Transverse colon (tissue), 4 donors: ENCODE data around the gene TXNIP. TPM values are rescaled to one million over a fixed set of nuclear protein-coding genes. Genes with fewer than 3 reads are reported as not detected.

Experiments
- DNase-seq: peaks from one replicate; pipeline ENCODE4 v3.0.0-alpha.2; 2019
- H3K27ac ChIP-seq, 4 donors: fragments of 200-600 bp; sonication (generic); 2 replicates each; pipeline ENCODE4 v1.5.1; 2016 to 2018; ENCODE audit warnings: inconsistent platforms in 4 of 4
- H3K27me3 ChIP-seq: fragments of 200-600 bp; sonication (generic); 2 replicates; pipeline ENCODE4 v1.5.1; 2017; ENCODE audit warnings: inconsistent platforms
- H3K36me3 ChIP-seq, 4 donors: fragments of 200-600 bp; sonication (generic); 2 replicates each; pipeline ENCODE4 v1.5.1; 2017 to 2019; ENCODE audit warnings: inconsistent platforms in 4 of 4
- H3K4me1 ChIP-seq, 4 donors: fragments of 200-600 bp; sonication (generic); 2 replicates each; pipeline ENCODE4 v1.5.1; 2017 to 2020; ENCODE audit warnings: inconsistent platforms in 4 of 4
- H3K4me3 ChIP-seq, 4 donors: fragments of 200-600 bp; sonication (generic); 1 replicate in 1 of 4; 2 replicates in 3 of 4; pipeline versions ENCODE4 v1.5.1 to v1.6.1; 2017 to 2019; ENCODE audit warnings: inconsistent platforms in 4 of 4
- H3K9me3 ChIP-seq, 2 donors: fragments of 200-600 bp; sonication (generic); 2 replicates each; pipeline ENCODE4 v1.5.1; 2017 to 2019; ENCODE audit warnings: inconsistent platforms in 2 of 2
- EP300 ChIP-seq: sonication (generic); formaldehyde crosslinking; IDR thresholded peaks from one replicate; pipeline ENCODE4 v1.6.1; 2017; ENCODE audit warnings: antibody characterized with exemption, low read depth
- POLR2A ChIP-seq: fragments of 450-650 bp; IDR thresholded peaks from one replicate; pipeline ENCODE4 v1.6.1; 2016; ENCODE audit warnings: antibody characterized with exemption, mild to moderate bottlenecking, moderate library complexity
- POLR2AphosphoS5 ChIP-seq, 3 donors: sonication (generic); formaldehyde crosslinking; IDR thresholded peaks; one replicate each; pipeline ENCODE4 v1.6.1; 2016; ENCODE audit warnings: antibody characterized with exemption in 3 of 3
- WGBS, 2 donors: methylation state at CpG; one replicate each; pipeline ENCODE4 v1.1.5; 2018; ENCODE audit warnings: low coverage in 1 of 2; 5-methylcytosine and 5-hydroxymethylcytosine counted together
- in situ Hi-C, 4 donors: fragments of 200-750 bp; cut with MboI; loops; one replicate each; pipeline versions ENCODE4 v1.15.0 to v1.15.1; 2017; ENCODE audit warnings: low sequenced_read_pairs in 3 of 4, low pct_ligation_motif_present in 1 of 4, low pct_unique_long_range_greater_than_20kb in 1 of 4
- intact Hi-C: fragments of 100-400 bp; cut with DNase I; formaldehyde crosslinking; loops from one replicate; pipeline ENCODE4 v1.15.1; 2023; ENCODE audit warnings: low total_unique reads
- total RNA-seq, 4 donors: library from RNA; depleted of rRNA; stranded (reverse); fragments of >200 nt; gene quantifications; one replicate each; pipeline ENCODE4 v1.1.0, GENCODE V29; 2016
- TF ChIP-seq, protein P1 (sequence below), 5 experiments: fragments of 200-600 bp in 3 of 5; fragments of 450-650 bp in 2 of 5; sonication (generic) in 3 of 5; IDR thresholded peaks; 1 replicate in 2 of 5; 2 replicates in 3 of 5; pipeline ENCODE4 v1.5.1; 2016 to 2017; ENCODE audit warnings: antibody characterized with exemption in 5 of 5, inconsistent platforms in 3 of 5, mild to moderate bottlenecking in 2 of 5, moderate library complexity in 1 of 5

Gene TXNIP
- total RNA-seq, 4 donors from 2014 or later, result 296 to 2,602 (median 982) TPM

DNA sequence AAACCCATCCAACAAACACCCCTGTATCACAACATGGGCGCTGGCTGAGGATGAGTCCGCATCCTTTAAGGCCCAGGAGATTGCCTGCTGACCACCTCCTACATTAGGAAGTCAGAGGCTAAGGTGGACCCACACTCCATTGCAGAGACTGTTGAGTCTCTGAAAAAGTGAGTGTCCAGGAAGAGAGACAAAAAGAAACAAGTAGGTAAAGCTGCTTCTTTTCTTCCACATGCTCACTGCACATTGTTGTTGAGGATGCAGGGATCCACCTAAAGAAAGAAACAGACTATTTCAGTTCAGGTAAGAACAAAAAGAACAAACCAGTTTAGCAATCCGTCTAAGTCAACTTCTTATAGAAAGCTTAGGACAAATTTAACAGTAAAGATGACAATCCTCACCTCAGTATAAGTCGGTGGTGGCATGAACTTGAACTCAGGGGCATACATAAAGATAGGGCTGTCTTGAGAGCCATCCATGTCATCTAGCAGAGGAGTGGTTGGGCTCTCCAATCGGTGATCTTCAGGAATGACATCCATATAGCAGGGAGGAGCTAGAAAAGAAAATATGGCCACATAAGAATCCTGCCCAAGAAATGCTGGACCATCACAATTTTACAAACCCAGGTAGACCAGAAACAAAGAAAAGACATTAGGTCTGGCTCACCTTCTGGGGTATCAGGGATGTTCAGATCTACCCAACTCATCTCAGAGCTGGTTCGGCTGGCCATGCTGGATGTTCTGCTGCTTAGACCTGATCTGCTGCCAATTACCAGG, 2.6 kb downstream of the TXNIP start:
- Histone ChIP-seq H3K36me3 (peaks cover 7 to 40% (median 20%) of the 10 kb centered on the region in 4 donors), H3K27me3 (no peaks in the 10 kb centered on the region), H3K9me3 (no peaks in the 10 kb centered on the region), H3K4me3 (peak overlapping the region; percentile 34 to 92 (median 74)), H3K4me1 (peaks cover 0 to 48% (median 39%) of the 10 kb centered on the region in 4 donors), H3K27ac (peak overlapping the region; percentile 96 to 99 (median 98))
- TF ChIP-seq EP300, result no peak
- peak in 2 of 3 donors; percentile 5 to 72 for TF ChIP-seq POLR2AphosphoS5 (IDR thresholded peaks at IDR 0.05)
- TF ChIP-seq, protein P1, sequence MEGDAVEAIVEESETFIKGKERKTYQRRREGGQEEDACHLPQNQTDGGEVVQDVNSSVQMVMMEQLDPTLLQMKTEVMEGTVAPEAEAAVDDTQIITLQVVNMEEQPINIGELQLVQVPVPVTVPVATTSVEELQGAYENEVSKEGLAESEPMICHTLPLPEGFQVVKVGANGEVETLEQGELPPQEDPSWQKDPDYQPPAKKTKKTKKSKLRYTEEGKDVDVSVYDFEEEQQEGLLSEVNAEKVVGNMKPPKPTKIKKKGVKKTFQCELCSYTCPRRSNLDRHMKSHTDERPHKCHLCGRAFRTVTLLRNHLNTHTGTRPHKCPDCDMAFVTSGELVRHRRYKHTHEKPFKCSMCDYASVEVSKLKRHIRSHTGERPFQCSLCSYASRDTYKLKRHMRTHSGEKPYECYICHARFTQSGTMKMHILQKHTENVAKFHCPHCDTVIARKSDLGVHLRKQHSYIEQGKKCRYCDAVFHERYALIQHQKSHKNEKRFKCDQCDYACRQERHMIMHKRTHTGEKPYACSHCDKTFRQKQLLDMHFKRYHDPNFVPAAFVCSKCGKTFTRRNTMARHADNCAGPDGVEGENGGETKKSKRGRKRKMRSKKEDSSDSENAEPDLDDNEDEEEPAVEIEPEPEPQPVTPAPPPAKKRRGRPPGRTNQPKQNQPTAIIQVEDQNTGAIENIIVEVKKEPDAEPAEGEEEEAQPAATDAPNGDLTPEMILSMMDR (IDR thresholded peaks at IDR 0.05), result peak in 2 of 5 experiments; percentile 5 to 8
- TF ChIP-seq POLR2A, result peak; percentile 33
- DNase-seq, result no peak
- intact Hi-C loops (no loop called here), in situ Hi-C loops (no loop called here)
- 22 to 37% methylated on average over 5 to 6 of the region's 6 CpGs for WGBS, 2 donors

DNA sequence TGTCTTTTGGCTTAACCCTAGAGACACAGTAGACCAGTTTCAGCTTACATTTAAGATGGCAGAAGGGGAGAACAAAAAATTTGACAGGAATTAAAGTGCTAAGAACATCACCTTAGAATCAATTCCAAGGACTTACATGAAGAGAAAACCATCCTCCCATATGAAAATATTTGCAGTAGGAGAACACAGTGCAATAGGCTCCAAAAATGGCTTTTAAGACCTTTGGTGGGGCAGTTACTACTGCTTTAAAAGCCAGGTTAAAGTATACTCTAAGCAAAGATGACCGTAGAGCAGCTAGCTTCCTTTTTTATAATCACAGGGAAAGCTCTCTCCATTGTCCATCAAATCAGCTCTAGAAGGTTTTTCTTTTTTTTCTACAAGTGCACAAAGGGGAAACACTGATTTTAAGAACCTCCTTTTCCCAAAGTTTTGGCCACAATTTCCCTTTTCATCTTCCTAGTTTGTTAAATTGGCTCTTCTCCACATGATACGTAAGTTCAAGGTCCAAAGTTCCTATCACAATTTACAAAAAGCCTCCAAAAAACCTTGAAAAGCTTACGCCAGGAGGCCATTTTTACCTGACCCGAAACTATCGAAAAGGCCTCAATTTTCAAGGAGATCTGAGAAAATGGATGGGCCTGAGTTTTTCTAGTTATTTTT, 3.3 kb downstream of the TXNIP start:
- peaks cover 0 to 41% (median 35%) of the 10 kb centered on the region in 4 donors for H3K4me1 ChIP-seq
- H3K36me3 ChIP-seq, result peaks cover 7 to 40% (median 20%) of the 10 kb centered on the region in 4 donors
- DNase-seq, result no peak
- intact Hi-C loops (no loop called here), in situ Hi-C loops (no loop called here)
- H3K9me3 ChIP-seq, result no peaks in the 10 kb centered on the region
- WGBS, 2 donors, result 27 to 34% methylated on average over 5 of the region's 5 CpGs
- H3K27me3 ChIP-seq, result no peaks in the 10 kb centered on the region
- H3K27ac ChIP-seq, result peak overlapping the region; percentile 96 to 99 (median 98)
- no peak for TF ChIP-seq POLR2A
- peak in 1 of 3 donors; percentile 1 for TF ChIP-seq POLR2AphosphoS5 (IDR thresholded peaks at IDR 0.05)
- H3K4me3 ChIP-seq, result peak overlapping the region; percentile 34 to 92 (median 74)

DNA sequence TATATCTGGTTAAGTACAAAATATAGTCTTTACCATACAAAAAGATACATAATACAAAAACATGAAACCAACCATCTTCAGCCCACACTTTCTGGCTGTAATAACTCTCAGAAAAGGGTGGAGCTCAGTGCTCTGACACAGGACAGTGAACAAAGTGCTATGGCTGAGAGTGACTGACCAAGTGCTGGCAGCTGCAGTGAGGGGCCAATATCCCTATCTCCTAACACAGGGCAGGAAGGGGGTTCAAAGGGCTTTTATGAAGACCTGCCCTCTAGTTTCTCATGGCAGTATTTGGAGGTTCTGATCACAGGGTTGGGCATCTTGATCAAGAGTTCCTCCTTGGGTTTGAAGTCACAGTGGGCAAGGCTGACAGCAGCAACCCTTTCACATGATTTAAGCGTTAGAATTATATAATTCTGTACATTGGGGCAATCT, 3.9 kb downstream of the TXNIP start:
- Histone ChIP-seq H3K36me3 (peaks cover 7 to 40% (median 20%) of the 10 kb centered on the region in 4 donors), H3K4me3 (peak overlapping the region; percentile 34 to 92 (median 74)), H3K4me1 (peaks cover 2 to 36% (median 30%) of the 10 kb centered on the region in 4 donors), H3K27ac (peak overlapping the region; percentile 96 to 99 (median 98)), H3K27me3 (no peaks in the 10 kb centered on the region), H3K9me3 (no peaks in the 10 kb centered on the region)
- TF ChIP-seq EP300 (no peak), POLR2A (peak; percentile 59), POLR2AphosphoS5 (IDR thresholded peaks at IDR 0.05) (peak in 2 of 3 donors; percentile 45 to 87)
- no peak for DNase-seq
- intact Hi-C loops, result no loop called here
- in situ Hi-C loops, result no loop called here
- 11 to 40% methylated on average over 1 of the region's 1 CpG for WGBS, 2 donors

DNA sequence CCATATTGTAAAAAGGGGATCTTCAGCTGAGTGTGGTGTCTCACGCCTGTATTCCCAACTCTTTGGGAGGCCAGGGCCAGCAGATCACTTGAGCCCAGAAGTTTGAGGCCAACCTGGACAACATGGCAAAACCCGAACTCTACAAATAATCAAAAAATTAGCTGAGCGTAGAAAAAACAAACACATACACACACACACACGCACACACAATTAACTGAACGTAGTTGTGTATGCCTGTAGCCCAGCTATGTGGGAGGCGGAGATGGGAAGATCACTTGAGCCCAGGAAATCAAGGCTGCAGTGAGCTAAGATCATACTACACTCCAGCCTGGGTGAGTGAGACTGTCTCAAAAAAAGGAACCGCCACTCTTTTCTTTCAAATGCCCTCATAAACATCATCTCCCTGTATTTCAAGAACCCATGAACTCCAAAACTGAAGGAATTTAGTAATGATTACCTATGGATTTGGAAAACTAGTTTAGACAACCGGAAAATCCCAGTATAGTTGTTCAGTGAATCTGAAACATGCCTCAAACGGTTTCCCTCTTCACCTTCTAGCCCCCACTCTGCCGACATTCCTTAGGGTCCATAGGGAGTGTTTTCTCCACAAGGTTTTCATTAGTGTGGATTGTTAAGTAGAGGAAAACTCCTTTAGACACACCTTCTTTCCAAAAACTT, 4.5 kb downstream of the TXNIP start:
- H3K4me3 ChIP-seq, result peak overlapping the region; percentile 34 to 92 (median 74)
- H3K9me3 ChIP-seq, result no peaks in the 10 kb centered on the region
- no peak for DNase-seq
- peaks cover 7 to 40% (median 20%) of the 10 kb centered on the region in 4 donors for H3K36me3 ChIP-seq
- H3K27me3 ChIP-seq, result no peaks in the 10 kb centered on the region
- in situ Hi-C loops, result no loop called here
- peak overlapping the region; percentile 96 to 99 (median 98) for H3K27ac ChIP-seq
- TF ChIP-seq, protein P1 (IDR thresholded peaks at IDR 0.05), result no peak
- TF ChIP-seq POLR2A (peak; percentile 70), POLR2AphosphoS5 (IDR thresholded peaks at IDR 0.05) (peak in 2 of 3 donors; percentile 78 to 94), EP300 (no peak)
- H3K4me1 ChIP-seq, result peaks cover 4 to 30% (median 25%) of the 10 kb centered on the region in 4 donors
- intact Hi-C loops, result no loop called here
- 39 to 54% methylated on average over 8 to 10 of the region's 10 CpGs for WGBS, 2 donors
